TTC549 (cell line): ENCODE measurements around the gene GARIN5B.
A peak's percentile ranks its signal among the peaks of the same experiment; 100 is the strongest.
"Not testable (repeated sequence)": the region's sequence is repeated elsewhere in the genome, so short reads cannot be mapped to it uniquely, and the experiment has no call there.

Source experiments
- FAIRE-seq: peaks from 2 replicates; lab custom pipeline; 2012; peaks lifted over from hg19 to GRCh38; lab: Jason Lieb, UNC

GARIN5B gene

DNA sequence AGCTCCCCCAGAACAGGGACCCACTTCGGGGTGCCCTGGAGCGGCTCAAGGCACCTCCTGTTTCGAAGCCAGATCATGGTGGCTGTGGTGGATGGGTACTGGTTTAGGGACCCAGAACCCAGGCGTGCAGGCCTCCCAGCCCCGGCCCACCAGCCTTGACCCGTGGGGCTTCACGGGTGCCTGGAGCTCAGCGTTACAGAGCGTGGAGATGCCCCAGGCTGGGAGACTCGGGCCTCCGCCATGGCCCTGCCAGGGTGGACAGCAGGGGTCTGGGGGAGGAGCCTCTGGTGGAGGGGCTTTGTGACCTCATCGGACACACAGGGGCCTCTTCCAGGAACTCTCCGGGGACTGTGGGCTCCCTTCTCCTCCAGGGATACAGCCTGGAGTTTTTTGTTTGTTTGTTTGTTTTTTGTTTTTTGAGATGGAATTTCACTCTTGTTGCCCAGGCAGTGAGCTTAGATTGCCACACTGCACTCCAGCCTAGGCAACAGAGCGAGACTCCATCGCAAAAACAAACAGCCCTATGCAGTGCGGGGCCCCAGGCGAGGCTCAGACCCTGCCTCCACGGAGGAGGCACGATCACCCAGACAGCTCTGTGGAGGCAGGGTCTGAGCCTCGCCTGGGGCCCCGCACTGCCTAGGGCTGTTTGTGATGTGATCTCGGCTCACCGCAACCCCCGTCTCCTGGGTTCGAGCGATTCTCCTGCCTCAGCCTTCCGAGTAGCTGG, at the start of gene GARIN5B:
GARIN5B (minus strand) TSS at position 271 of the 727 bp plus-strand sequence; CDS start at position 77, 194 bp downstream.
- FAIRE-seq: no peak

DNA sequence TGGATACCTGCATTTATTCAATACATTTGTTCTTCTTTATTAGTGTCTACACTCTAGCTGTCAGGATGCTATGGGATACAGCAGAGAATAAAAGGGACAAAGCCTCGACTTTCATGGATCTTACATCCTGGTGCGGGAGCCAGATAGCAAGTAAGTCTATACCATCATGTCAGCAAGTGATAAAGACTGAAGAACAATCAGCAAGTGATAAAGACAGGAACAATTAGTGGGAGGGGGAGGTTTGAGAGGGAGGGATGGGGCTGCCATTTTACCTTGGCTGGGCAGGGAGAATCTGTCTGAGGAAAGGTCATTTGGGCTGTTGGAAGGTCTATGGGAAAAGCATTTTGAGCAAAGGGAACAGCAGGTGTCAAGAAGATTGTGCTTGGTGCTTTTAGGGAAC, 47.1 kb upstream of the GARIN5B start:
- no peak for FAIRE-seq

DNA sequence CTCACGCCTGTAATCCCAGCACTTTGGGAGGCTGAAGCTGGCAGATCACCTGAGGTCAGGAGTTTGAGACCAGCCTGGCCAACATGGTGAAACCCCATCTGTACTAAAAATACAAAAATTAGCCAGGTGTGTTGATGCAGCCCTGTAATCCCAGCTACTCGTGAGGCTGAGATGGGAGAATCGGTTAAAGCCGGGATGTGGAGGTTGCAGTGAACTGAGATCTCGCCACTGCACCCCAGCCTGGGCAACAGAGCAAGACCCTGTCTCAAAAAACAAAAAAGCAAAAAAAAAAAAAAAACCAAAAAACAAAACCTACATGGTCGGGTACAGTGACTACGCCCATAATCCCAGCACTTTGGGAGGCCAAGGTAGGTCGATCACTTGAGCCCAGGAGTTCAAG, 46.1 kb upstream of the GARIN5B start:
- FAIRE-seq: not testable (repeated sequence)

DNA sequence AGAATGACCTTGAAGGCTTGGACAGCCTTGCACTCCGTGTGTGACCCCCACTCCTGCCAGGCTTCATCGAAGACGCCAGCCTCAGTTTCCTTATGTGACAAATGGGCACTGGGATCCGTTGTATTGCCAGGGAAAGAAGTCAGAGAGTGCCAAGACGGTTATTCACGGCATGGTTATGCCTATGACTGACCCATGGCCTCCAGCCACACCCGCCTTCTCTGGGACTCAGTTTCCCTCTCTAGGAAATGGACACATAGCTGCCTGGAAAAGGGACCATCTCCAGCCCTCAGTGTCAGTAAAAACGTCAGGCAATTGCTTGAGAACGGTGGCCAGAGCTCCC, 45.4 kb upstream of the GARIN5B start:
- no peak for FAIRE-seq

DNA sequence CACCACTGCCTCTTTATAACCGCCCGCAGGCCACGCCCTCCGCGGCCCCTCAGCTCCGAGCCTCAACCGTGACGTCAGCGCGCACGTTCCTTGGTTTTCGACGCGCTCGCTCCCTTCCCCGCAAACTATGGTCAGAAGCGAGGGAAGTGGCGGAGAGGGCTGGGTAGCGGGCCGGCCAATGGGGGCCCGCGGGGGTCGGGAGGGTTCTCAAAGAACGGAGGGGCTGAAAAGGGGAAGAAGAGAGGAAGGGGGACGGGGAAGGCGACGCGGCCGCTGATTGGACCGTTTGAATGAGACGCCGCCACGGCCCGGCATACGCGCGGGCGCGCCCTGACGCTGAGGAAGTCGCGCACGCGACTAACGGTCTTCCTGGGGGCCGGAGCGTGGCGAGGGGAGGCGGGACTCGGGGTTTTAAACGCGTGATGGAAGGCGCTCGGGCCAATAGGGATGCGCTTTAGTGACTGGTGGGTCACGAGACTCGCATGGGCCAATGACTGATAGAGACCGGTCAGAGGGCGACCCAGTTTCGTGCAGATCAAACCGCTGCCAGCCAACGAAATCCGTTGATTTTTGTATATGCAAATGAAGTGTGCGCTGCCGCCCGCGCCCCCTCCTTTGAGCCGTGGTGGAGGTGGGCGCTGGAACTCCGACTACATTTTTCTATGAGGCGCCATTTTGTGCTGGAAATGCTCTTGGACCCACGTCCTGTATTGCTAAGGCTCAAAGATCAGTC, 44.9 kb upstream of the GARIN5B start:
- FAIRE-seq: peak; percentile 94

DNA sequence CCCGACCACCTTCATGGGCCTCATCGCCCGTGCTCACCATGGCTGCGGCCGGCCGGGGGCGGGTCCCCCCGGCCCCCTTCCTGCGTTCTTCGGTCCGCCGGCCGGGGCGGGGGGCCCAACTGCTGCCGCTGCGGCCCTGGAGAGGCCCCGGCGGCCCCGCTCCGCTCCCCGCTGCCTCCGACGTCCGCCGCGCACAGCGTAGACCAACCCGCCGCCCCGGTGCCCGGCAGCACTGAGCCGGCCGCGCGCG, 44.4 kb upstream of the GARIN5B start, which contains the start of gene UBE2S:
UBE2S (minus strand) TSS at position 239 of the 250 bp plus-strand sequence; CDS start at position 40, 199 bp downstream.
- FAIRE-seq: not testable (repeated sequence)

DNA sequence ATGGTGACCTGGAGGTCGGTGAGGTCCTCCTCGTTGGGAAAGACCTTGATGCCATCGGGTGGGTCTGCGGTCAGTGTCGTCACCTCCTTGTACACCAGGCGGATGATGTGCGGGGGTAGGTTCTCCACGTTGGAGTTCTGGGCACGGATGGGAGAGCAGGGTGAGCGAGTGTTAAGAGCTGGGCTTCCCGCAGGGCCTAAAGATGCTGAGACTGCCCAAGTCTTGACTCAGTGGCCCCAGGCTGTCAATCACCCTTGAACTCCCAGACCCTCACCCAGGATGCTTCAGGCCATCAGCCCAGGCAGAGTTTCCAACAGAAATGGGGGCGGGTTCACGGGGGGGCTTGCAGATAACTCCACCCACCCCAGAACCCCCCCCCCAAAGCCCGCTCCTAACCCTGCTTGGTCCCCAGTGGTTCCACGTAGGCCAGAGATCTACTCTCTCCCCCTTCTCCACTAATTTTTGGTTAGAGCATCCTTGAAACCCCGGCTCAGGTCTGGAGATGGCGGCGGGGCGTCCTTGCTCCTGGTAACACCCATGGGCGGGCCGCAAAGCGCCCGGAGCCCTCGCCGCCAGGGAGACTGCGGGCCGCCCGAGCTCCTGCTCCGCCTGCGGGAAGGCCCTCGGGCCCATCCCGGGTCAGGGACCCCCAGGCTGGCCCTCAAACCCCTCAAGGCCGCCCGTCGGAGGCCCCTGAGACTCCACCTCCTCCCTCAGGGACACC, 43.9 kb upstream of the GARIN5B start:
- no peak for FAIRE-seq

DNA sequence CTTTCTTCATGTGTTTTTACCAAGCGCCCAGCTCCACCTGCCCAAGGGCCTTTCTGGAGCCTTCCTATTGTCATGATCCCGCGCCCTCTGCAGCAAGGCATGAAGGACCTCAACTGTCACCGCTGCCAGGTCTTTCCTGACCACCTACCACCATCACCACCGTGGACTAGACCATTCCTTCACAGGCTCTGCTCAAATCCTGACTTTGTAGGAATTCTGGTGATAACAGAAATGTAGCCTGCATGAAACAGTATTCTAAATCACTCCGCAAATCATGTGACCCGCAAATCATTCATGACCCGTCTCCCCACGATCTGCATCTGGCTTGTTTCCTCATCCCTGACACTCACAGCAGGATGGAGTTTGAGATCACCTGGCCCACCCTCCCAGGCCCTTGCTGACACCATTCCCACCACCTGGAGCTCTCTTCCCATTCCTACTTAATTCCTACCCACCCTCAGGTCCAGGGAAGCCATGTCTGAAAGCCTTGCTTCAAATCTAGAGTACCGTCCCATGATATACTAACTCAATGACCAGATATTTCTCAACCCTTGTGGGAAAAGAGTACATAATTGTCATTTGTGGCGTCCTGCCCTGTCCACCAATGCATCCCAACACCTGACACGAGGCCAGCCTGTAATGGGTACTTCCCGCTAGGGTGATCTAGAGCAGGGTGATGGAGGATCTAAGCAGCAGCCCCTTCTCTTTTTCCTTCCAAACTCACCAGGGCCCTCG, 43.2 kb upstream of the GARIN5B start:
- no peak for FAIRE-seq

DNA sequence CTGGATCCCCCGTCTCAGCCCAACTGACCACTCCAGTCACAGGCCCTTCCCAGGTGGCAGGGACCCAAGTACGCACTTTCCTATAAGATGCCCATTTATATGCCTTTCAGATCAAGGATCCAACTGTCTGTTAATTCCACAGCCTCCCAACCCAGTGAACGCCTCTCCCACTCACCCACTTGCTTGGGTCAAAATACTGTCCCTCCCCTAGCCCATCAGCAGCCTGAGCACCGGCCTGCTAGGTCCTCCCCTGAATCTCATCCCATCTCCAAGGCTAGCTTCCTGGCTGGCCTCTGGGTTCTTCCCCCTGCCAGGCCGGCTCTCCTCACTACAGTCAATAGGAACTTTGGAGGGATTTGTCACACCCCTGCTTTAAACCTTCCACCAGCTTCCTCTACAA, 42.6 kb upstream of the GARIN5B start:
- no peak for FAIRE-seq

DNA sequence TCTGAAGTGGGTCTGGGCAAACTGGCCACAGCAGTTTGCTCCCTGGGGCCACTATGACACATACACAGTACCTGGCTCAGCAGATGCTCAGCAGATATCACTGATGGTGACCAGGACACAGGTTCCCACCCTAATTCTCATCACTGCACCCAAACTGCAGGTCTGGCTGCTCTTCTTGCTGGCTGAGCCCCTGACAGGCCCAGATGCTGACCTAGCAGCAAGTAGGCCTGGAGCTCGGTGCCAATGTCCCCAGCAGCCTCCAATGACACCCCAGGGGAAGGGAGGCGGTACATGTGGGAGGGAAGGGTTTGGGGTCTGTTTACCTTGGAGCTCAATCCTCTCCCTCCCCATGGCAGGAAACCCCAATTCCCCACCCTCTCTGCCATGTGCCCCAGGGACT, 39.4 kb upstream of the GARIN5B start:
- no peak for FAIRE-seq

DNA sequence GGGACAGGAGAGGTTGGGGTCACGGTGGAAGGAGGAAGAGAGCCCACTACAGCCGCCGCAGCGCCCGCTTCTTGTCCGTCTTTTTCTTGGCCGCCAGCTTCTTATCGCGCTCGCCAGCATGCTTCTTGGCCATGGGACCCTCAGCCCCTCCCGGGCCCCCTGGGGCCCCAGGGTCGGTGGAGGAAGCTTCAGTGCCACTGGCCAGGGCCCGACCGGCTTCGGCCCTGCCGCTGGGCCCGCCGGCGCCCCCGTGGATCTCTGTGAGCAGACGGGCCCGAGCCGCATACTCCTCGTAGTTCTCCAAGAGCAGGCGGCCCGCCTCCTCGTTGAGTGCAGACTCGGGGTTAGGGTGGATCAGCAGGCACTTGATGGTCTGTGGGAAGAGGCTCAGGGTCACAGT, 38.3 kb upstream of the GARIN5B start:
- not testable (repeated sequence) for FAIRE-seq

DNA sequence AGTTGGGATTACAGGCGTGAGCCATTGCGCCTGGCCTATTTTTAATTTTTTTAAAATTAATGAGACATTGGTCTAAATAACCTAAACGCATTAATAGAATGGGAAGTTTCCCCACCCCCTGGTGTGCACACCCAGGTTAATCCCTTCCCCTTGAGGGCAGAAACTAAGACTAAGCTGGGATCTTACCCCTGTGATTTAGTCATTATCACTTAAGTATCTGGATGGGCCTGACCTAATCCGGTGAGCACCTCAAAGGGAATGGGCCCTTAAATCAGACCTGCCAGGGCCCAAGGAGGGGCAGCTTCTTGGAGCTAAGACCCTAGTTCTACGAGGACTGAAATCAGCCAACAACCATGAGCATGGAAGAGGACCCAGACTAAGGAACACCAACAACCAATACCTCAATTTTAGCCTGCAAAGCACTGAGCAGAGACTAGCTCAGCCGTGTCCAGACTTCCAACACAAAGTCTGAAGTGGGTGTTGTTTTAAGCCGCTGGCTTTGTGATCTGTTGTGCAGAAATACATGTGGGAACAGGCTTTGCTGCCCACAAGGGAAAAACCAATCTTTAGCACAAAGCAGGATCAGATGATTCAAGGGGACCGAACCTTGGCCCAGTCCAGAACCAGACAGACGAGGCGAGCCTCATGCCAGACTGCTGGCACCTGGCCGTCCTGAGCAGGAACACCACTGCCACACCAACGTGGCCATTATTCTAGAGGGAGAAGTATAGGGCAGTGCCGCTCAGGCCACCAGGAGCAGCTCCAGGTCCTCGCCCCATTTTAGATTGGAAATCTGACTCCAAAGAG, 37.4 kb upstream of the GARIN5B start:
- peak; percentile 42 for FAIRE-seq

DNA sequence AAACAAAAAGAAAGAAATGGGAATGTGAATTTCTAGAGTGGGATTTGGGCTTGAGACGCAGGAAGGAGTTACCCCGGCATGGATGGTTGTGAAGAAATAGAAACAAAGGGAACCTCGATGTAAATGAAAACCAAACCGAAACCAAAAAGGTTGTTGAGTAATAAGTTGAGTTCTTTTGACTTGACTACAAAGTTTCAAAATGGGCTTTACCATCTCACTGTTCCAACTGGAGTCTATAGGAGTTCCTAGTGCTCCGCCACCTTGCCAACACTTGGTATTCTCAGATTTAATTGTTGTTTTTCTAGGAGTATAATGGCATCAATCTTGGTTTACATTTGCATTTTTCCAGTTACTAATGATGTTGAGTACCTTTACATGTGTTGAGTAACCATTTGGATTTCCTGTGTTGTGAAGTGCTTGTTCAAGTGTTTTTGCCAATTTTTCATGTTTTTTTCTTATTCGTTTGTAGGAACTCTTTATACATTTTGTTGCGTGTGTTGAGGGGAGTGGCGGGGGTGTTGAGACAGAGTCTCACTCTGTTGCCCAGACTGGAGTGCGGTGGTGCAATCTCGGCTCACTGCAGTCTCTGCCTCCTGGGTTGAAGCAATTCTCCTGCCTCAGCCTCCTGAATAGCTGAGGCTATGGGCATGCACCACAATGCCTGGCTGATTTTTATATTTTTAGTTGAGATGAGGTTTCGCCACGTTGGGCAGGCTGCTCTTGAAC, 35.3 kb upstream of the GARIN5B start:
- no peak for FAIRE-seq

DNA sequence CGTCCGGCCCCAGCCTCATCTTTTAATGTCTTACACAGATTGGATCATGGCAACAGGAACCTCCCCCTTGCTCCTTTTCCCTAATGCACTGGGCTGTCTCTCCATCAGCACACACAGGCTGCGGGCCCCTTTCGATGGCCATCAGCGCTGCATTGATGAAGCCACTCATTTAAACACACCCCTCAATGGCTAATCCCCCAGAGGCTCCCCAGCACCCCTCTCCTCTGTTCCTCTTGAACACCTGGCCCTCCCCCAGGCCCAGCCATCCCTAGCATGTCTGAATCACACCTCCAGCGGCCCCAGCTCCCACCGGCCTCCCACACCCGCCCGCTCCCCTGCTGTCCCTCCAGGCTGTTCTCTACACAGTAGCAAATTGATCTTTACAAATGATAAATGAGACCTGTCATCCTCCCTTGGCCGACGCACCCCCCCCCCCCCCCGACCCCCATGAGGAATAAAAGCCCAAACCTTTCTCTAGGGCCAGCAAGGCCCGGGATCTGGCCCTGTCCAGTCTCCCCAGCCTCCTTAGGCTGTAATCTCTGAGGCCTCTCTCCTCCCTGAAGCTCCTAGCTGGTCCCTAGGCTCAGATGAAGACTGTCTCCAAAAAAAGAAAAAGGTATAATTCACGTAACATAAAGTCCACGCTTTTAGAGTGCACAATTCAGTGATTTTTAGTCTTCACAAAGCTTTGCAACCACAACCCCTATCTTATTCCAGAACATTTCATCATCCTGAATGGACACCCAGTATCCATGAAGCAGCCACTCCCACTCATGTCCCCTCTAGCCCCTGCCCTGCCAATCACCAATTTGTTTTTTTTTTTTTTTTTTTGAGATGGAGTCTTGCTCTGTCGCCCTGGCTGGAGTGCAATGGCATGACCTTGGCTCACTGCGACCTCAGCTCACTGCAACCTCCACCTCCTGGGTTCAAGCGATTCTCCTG, 30.0 kb upstream of the GARIN5B start:
- FAIRE-seq: no peak

DNA sequence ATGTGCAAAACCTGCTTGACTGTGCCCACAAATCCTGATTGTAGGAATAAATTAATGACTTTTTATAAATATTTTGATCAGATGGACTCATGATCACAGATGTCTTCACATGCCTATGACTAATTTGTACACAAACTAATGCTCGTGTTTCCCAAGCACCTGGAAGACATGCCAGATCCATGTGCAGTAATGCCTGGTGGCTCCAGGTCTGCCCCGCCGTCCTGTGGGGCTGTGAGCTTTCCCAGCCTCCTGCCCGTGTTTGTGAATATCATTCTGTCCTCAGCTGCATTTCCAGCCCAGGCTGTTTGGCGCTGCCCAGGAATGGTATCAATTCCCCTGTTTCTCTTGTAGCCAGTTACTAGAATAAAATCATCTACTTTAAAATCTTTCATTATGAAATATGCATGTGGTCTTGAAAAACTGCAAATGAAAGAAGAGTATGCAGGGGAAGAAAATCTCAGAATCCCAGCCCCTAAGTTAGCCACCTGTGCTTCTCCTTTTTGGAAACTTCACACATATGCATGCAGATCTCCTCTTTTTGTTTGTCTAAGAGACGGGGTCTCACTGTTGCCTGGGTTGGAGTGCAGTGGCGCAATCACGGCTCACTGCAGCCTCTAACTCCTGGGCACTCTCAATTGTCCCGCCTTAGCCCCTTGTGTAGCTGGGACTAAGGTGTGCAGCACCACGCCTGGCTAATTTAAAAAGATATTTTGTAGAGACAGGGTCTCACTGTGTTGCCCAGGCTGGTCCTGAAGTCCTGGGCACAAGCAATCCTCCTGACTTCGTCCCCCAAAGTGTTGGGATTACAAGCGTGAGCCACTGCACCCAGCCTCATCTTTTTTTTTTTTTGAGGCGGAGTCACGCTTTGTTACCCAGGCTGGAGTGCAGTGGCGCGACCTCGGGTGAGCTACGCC, 28.9 kb upstream of the GARIN5B start:
- FAIRE-seq: no peak

DNA sequence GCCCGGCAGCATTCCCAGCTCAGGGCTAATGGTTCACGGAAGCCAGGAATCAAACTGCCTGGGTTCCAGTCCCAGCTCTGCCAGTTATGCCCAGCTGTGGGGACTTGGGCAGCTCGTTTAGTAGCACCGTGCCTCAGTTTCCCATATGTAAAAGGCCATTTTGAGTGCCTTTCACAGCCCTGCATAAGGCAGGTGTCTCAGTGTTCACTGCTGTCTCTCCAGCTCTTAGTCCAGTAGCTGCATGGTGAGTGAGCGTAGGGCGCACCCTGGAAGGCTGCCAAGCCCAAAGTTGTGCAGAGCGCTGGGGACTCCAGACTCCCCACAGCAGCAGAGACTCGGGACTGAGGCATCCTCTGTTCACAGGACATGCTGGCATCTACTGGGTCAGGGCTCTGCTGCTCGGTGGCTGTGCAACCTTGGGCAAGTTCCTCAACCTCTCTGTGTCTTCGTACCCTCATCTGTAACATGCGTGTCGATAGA, 28.2 kb upstream of the GARIN5B start:
- FAIRE-seq: no peak

DNA sequence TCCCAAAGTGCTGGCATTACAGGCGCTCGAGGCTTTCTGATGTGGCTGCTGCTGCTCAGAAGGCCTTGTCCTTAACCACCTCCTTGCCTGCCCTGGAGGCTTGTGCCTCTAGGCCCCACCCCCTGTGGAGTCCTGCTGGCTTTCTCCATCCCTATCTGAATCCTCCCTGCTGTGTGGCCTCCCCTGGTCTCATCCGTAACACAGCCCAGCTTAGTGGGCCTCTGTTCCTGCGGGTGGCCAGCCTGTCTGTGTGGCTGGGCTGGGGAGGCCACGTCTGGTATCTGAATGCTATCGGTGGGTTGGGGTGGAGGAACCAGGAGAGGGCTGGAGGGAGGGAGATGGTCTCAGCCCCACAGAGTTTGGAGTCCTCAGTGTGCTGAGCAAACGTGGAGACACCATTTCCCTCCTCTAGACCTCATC, 27.4 kb upstream of the GARIN5B start:
- no peak for FAIRE-seq

DNA sequence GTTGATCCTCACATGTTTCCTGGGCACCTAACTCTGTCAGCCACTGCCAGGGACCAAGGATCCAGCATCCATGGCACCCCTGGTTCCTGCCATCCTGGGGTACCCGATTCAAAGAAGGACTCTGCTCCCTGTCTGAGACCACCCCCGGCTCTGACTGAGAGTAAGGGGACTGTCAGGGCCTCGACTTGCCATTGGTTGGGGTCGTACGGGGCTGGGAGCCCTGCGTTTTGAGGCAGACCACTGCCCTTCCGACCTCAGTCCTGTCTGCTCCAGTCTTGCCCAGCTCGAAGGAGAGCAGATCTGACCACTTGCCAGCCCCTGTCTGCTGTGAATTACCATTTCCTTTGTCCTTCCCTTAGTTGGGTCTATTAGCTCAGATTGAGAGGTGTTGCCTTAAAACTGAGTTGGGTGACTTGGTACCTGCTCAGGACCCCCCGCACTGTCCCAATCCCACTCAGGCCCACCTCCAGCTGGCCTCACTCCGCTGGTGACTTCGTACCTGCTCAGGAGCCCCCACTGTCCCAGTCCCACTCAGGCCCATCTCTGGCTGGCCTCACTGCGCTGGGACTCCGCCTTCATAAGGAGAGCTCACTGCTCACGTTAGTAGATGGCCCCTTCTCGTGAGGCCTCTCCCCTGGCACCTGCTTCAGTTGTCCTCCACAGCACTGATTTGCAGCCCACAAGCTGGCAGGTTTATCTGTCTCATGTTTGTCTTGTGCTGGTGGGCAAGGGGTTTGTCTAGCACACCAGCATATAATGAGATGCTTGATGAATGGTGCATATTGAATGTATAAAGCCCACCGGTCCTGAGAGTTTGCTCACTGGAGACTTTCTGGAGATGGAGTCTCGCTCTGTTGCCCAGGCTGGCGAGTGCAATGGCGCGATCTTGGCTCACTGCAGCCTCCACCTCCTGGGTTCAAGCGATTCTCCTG, 26.6 kb upstream of the GARIN5B start:
- FAIRE-seq: no peak
